ENCODE data around the gene DNAJC3.
"Not testable (repeated sequence)": the region's sequence is repeated elsewhere in the genome, so short reads cannot be mapped to it uniquely, and the experiment has no call there.

The DNAJC3 gene

GRCh38 chr13:95712846-95713245 lies 35.9 kb downstream of the DNAJC3 start:
- not testable (repeated sequence) for DNase-seq

- no peak for DNase-seq
Observed at GRCh38 chr13:95713651-95714050, 36.7 kb downstream of the DNAJC3 start.

- DNase-seq = no peak
Observed at GRCh38 chr13:95714142-95714832, 37.3 kb downstream of the DNAJC3 start.

- no peak for DNase-seq
Observed at GRCh38 chr13:95716231-95716630, 39.3 kb downstream of the DNAJC3 start.

- DNase-seq = no peak
Observed at GRCh38 chr13:95722241-95722640, 45.3 kb downstream of the DNAJC3 start.

- no peak for DNase-seq
Observed at GRCh38 chr13:95723438-95723837, 46.5 kb downstream of the DNAJC3 start.

GRCh38 chr13:95724252-95724651 lies 47.3 kb downstream of the DNAJC3 start:
- no peak for DNase-seq

- DNase-seq = no peak
Observed at GRCh38 chr13:95726876-95727275, 49.9 kb downstream of the DNAJC3 start.

- no peak for DNase-seq
Observed at GRCh38 chr13:95728957-95729356, 52.0 kb downstream of the DNAJC3 start.

- DNase-seq = no peak
Observed at GRCh38 chr13:95734124-95734523, 57.2 kb downstream of the DNAJC3 start.

GRCh38 chr13:95740071-95740978 lies 63.4 kb downstream of the DNAJC3 start:
- DNase-seq = not testable (repeated sequence)

GRCh38 chr13:95740979-95741320 lies 64.0 kb downstream of the DNAJC3 start:
- no peak for DNase-seq

GRCh38 chr13:95741584-95742563 lies 64.9 kb downstream of the DNAJC3 start:
- no peak for DNase-seq

GRCh38 chr13:95743192-95743591 lies 66.3 kb downstream of the DNAJC3 start:
- no peak for DNase-seq

- no peak for DNase-seq
Observed at GRCh38 chr13:95745289-95745688, 68.3 kb downstream of the DNAJC3 start.

- no peak for DNase-seq
Observed at GRCh38 chr13:95745752-95746151, 68.8 kb downstream of the DNAJC3 start.

- no peak for DNase-seq
Observed at GRCh38 chr13:95749545-95749944, 72.6 kb downstream of the DNAJC3 start.

- no peak for DNase-seq
Observed at GRCh38 chr13:95752677-95753076, 75.7 kb downstream of the DNAJC3 start.

GRCh38 chr13:95754069-95754468 lies 77.1 kb downstream of the DNAJC3 start:
- no peak for DNase-seq

GRCh38 chr13:95756072-95756471 lies 79.1 kb downstream of the DNAJC3 start:
- no peak for DNase-seq

- DNase-seq = peak in 4 of 56 donors; percentile 1 to 16 (median 2)
Observed at GRCh38 chr13:95762626-95763025, 85.7 kb downstream of the DNAJC3 start.

GRCh38 chr13:95763601-95764000 lies 86.7 kb downstream of the DNAJC3 start:
- no peak for DNase-seq

Measured in amygdala (tissue), 56 donors.